Loucy (cell line): ENCODE data around the gene NOLC1.

Experiments used
- H2AFZ ChIP-seq: fragments of 200-600 bp; sonication (generic); 2 replicates; pipeline ENCODE4 v1.6.0; 2016; ENCODE audit warnings: antibody characterized with exemption, mild to moderate bottlenecking, low read length, moderate library complexity
- H3F3A ChIP-seq: fragments of 200-600 bp; 2 replicates; pipeline ENCODE4 v1.6.0; 2016; ENCODE audit warnings: antibody characterized with exemption, low read depth, mild to moderate bottlenecking
- H3K27me3 ChIP-seq: fragments of 200-600 bp; sonication (generic); 2 replicates; pipeline ENCODE4 v1.6.1; 2014; ENCODE audit warnings: low read length, mild to moderate bottlenecking; ENCODE audit not compliant: insufficient read depth, poor library complexity, severe bottlenecking
- H3K36me3 ChIP-seq: fragments of 200-600 bp; sonication (generic); 2 replicates; pipeline ENCODE4 v1.6.1; 2016; ENCODE audit warnings: low read length; ENCODE audit not compliant: insufficient read depth
- H3K4me1 ChIP-seq: fragments of 200-600 bp; sonication (generic); 2 replicates; pipeline ENCODE4 v1.5.1; 2014; ENCODE audit warnings: low read length, mild to moderate bottlenecking; ENCODE audit not compliant: insufficient read depth, poor library complexity, severe bottlenecking
- H3K4me2 ChIP-seq: fragments of 200-600 bp; sonication (generic); 2 replicates; pipeline ENCODE4 v1.6.0; 2014; ENCODE audit warnings: antibody characterized with exemption, low read length, low read depth, mild to moderate bottlenecking; ENCODE audit not compliant: poor library complexity, severe bottlenecking
- H3K4me3 ChIP-seq: fragments of 200-600 bp; sonication (generic); 2 replicates; pipeline ENCODE4 v1.5.1; 2014; ENCODE audit warnings: low read length, mild to moderate bottlenecking, mixed read lengths; ENCODE audit not compliant: poor library complexity, severe bottlenecking
- H3K79me2 ChIP-seq: fragments of 200-600 bp; sonication (generic); 2 replicates; pipeline ENCODE4 v1.6.1; 2014; ENCODE audit warnings: low read length; ENCODE audit not compliant: insufficient read depth
- H3K9ac ChIP-seq: fragments of 200-600 bp; sonication (generic); 2 replicates; pipeline ENCODE4 v1.6.0; 2014; ENCODE audit warnings: mild to moderate bottlenecking, low read depth, low read length, moderate library complexity; ENCODE audit not compliant: poor library complexity, severe bottlenecking
- H3K9me2 ChIP-seq: fragments of 200-600 bp; sonication (generic); replicated peaks from 2 replicates; pipeline ENCODE4 v1.6.1; 2016; ENCODE audit warnings: low read depth, low read length, mixed read lengths
- H3K9me3 ChIP-seq: fragments of 200-600 bp; sonication (generic); 2 replicates; pipeline ENCODE4 v1.6.1; 2014; ENCODE audit warnings: mild to moderate bottlenecking, antibody characterized with exemption, low read length, low read depth; ENCODE audit not compliant: insufficient read depth
- H4K20me1 ChIP-seq: fragments of 200-600 bp; sonication (generic); 2 replicates; pipeline ENCODE4 v1.6.0; 2014; ENCODE audit warnings: antibody characterized with exemption, low read length, mild to moderate bottlenecking; ENCODE audit not compliant: insufficient read depth, poor library complexity, severe bottlenecking
- CTCF ChIP-seq: fragments of 200-600 bp; sonication (generic); conservative IDR thresholded peaks from 2 replicates; pipeline ENCODE4 v1.5.1; 2014; ENCODE audit warnings: mild to moderate bottlenecking, antibody characterized with exemption, low read length
- EZH2phosphoT487 ChIP-seq: fragments of 200-600 bp; IDR thresholded peaks from 2 replicates; pipeline ENCODE4 v1.6.1; 2018; ENCODE audit warnings: antibody characterized with exemption, mild to moderate bottlenecking, moderate library complexity, borderline replicate concordance

Gene NOLC1

GRCh38 chr10:102151774-102152544 lies at the start of gene NOLC1:
TSS of gene NOLC1 (plus strand) at chr10:102152389. CDS start at chr10:102152411, 22 bp downstream.
- Histone ChIP-seq H3K79me2 (peaks cover 48% of the 10 kb centered on the region), H3K36me3 (peaks cover 26% of the 10 kb centered on the region; the same call in 1 of the 2 replicates), H3K9ac (peak within 1 kb of the TSS; percentile 91), H3K4me1 (peaks cover 18% of the 10 kb centered on the region), H3K4me3 (peak within 1 kb of the TSS; percentile 97), H3K27me3 (no peaks in the 10 kb centered on the region), H3F3A (peaks cover 12% of the 10 kb centered on the region; the same call in 1 of the 2 replicates), H3K9me2 (no peaks in the 10 kb centered on the region), H2AFZ (peak within 1 kb of the TSS; percentile 86), H3K9me3 (no peaks in the 10 kb centered on the region), H4K20me1 (peaks cover 35% of the 10 kb centered on the region), H3K4me2 (peak within 1 kb of the TSS; percentile 84)
- TF ChIP-seq EZH2phosphoT487 (no peak), CTCF (no peak)

GRCh38 chr10:102102421-102102820 lies 49.8 kb upstream of the NOLC1 start:
- Histone ChIP-seq H4K20me1 (no peaks in the 10 kb centered on the region), H3K9me2 (no peaks in the 10 kb centered on the region), H3K79me2 (no peaks in the 10 kb centered on the region), H3K27me3 (no peaks in the 10 kb centered on the region), H3F3A (no peaks in the 10 kb centered on the region), H3K4me3 (no peak overlapping the region), H3K4me2 (no peak overlapping the region), H3K36me3 (peaks cover 13% of the 10 kb centered on the region; the same call in 1 of the 2 replicates), H3K9me3 (no peaks in the 10 kb centered on the region), H3K9ac (no peak overlapping the region), H3K4me1 (peaks cover 17% of the 10 kb centered on the region), H2AFZ (no peak overlapping the region)
- no peak for TF ChIP-seq EZH2phosphoT487
- no peak for TF ChIP-seq CTCF

- no peaks in the 10 kb centered on the region for H3K27me3 ChIP-seq
- no peak overlapping the region for H3K4me3 ChIP-seq
- peaks cover 25% of the 10 kb centered on the region for H4K20me1 ChIP-seq
- no peak overlapping the region for H3K9ac ChIP-seq
- peaks cover 20% of the 10 kb centered on the region for H3K4me1 ChIP-seq
- H3K9me2 ChIP-seq: no peaks in the 10 kb centered on the region
- H3K4me2 ChIP-seq: no peak overlapping the region
- H3K79me2 ChIP-seq: peaks cover 20% of the 10 kb centered on the region
- H3K36me3 ChIP-seq: peaks cover 55% of the 10 kb centered on the region; the same call in 1 of the 2 replicates
- no peaks in the 10 kb centered on the region for H3K9me3 ChIP-seq
- no peak for TF ChIP-seq EZH2phosphoT487
- no peak for TF ChIP-seq CTCF
- no peaks in the 10 kb centered on the region for H3F3A ChIP-seq
- no peak overlapping the region for H2AFZ ChIP-seq
Observed at GRCh38 chr10:102106998-102107397, 45.2 kb upstream of the NOLC1 start.
